Measurements from ENCODE around the gene PDXP.

GRCh38 chr22:37674248-37674647 is 15.7 kb downstream of the PDXP start:
- TF ChIP-seq, protein P1, sequence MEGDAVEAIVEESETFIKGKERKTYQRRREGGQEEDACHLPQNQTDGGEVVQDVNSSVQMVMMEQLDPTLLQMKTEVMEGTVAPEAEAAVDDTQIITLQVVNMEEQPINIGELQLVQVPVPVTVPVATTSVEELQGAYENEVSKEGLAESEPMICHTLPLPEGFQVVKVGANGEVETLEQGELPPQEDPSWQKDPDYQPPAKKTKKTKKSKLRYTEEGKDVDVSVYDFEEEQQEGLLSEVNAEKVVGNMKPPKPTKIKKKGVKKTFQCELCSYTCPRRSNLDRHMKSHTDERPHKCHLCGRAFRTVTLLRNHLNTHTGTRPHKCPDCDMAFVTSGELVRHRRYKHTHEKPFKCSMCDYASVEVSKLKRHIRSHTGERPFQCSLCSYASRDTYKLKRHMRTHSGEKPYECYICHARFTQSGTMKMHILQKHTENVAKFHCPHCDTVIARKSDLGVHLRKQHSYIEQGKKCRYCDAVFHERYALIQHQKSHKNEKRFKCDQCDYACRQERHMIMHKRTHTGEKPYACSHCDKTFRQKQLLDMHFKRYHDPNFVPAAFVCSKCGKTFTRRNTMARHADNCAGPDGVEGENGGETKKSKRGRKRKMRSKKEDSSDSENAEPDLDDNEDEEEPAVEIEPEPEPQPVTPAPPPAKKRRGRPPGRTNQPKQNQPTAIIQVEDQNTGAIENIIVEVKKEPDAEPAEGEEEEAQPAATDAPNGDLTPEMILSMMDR (conservative IDR thresholded peaks at IDR 0.05; ENCODE audit: low read depth, low read length), result no peak
- no peak for TF ChIP-seq EZH2phosphoT487 (IDR thresholded peaks at IDR 0.05; ENCODE audit: borderline replicate concordance, low read length)

All from PC-3 (cell line).